Naive B cell (primary cell): Measurements from ENCODE around the gene PREX1. TPM values are rescaled to one million over a fixed set of nuclear protein-coding genes. Genes with fewer than 3 reads are reported as not detected.

Source experiments
- ATAC-seq, 2 donors: fragments of 150-1000 bp; cut with Tn5 transposase; 2 replicates each; pipeline ENCODE4 v1.10.0; 2021; ENCODE audit warnings: low read depth in 2 of 2, mild to moderate bottlenecking in 2 of 2, moderate library complexity in 2 of 2
- DNase-seq: peaks from one replicate; pipeline ENCODE4 v3.0.0; 2022
- H3K27ac Mint-ChIP-seq, 6 donors: one replicate each; pipeline ENCODE4 v1.8.0; 2020 to 2022; ENCODE audit warnings: mild to moderate bottlenecking in 6 of 6, mixed read lengths in 6 of 6, moderate library complexity in 5 of 6, inconsistent platforms in 2 of 6
- H3K27me3 Mint-ChIP-seq, 3 donors: one replicate each; pipeline ENCODE4 v1.8.0; 2021 to 2022; ENCODE audit warnings: mixed read lengths in 3 of 3, mild to moderate bottlenecking in 1 of 3
- H3K36me3 Mint-ChIP-seq, 2 donors: one replicate each; pipeline ENCODE4 v1.8.0; 2020 to 2022; ENCODE audit warnings: mixed read lengths in 2 of 2, inconsistent platforms in 1 of 2, mild to moderate bottlenecking in 1 of 2
- H3K4me1 Mint-ChIP-seq, 3 donors: one replicate each; pipeline ENCODE4 v1.8.0; 2020 to 2022; ENCODE audit warnings: mixed read lengths in 3 of 3, inconsistent platforms in 1 of 3, mild to moderate bottlenecking in 1 of 3, moderate library complexity in 1 of 3
- H3K4me3 Mint-ChIP-seq, 8 donors: one replicate each; pipeline ENCODE4 v1.8.0; 2020 to 2022; ENCODE audit warnings: mild to moderate bottlenecking in 8 of 8, mixed read lengths in 8 of 8, moderate library complexity in 8 of 8, inconsistent platforms in 2 of 8
- H3K9me3 Mint-ChIP-seq, 7 donors: one replicate each; pipeline ENCODE4 v1.8.0; 2020 to 2022; ENCODE audit warnings: mixed read lengths in 7 of 7, mild to moderate bottlenecking in 5 of 7, inconsistent platforms in 2 of 7, moderate library complexity in 1 of 7
- polyA plus RNA-seq, 6 donors: library from polyadenylated mRNA; unstranded; fragments of 300-500 nt; fragmentation: Illumina TruSeq; gene quantifications; one replicate each; pipeline ENCODE4 v1.2.3, GENCODE V29; 2021; ENCODE audit warnings: low read depth in 6 of 6

PREX1 gene
- polyA plus RNA-seq, 6 donors from 2014 or later, result 13.3 to 37.5 (median 17.1) TPM

DNA sequence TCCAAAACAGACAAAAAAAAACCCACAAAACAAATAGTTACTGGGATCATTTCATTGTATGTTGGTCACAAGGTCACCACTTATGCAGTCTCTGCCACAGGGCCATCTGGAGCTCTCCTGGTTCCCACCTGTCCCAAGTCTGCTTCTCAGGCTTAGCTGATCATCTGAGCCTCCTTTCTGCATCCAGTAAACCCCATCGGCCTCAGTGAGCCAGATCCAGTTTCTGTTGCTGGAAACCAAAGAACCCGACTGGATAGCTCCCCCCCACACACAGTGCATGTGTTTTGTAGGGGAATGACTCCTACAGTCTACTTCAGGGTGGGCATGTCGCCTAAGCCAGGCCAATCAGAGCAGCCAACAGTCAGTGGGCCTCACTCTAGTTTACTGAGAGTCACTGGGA, 233.3 kb downstream of the PREX1 start:
- H3K9me3 Mint-ChIP-seq, result peaks cover 0 to 11% (median 4%) of the 10 kb centered on the region in 7 donors
- DNase-seq (no peak), ATAC-seq (no peak)
- no peak overlapping the region for H3K27ac Mint-ChIP-seq
- H3K27me3 Mint-ChIP-seq, result peaks cover 8 to 33% (median 29%) of the 10 kb centered on the region in 3 donors
- peaks cover 0 to 6% of the 10 kb centered on the region in 2 donors for H3K36me3 Mint-ChIP-seq
- H3K4me1 Mint-ChIP-seq, result peaks cover 0 to 2% (median 0%) of the 10 kb centered on the region in 3 donors
- no peak overlapping the region for H3K4me3 Mint-ChIP-seq

DNA sequence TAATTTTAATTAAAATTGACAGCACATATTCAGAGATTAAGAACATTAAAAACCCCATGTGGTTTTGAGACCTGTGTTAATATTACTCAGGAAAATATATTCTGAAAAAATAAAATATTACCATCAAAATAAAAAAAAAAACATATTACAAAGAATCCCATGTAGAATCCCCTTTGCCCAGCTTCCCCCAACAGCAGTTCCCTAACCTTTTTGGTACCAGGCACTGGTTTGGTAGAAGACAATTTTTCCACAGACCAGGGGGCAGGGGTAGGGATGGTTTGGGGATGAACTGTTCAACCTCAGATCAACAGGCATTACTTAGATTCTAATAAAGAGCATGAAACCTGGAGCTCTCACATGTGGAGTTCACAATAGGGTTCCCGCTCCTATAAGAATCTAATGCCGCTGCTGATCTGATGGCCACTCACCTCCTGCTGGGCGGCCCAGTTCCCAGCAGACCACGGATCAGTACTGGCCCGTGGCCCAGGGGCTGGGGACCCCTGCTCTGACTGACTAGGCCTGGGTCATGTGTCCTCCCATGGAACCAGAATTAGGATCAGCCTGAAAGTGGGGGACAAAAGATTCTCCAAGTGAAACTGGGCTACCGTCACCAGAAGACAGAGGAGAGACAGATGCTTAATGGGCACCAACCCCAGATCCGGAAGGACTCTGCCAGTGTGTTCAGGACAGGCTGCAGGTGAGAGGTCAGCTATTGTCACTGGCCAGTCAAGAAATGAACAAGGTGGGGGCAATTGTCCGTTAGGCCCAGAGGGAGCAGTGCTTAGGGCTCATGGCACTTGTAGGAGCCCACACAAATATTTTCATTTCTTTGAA, 235.5 kb downstream of the PREX1 start:
- no peak for DNase-seq
- Mint-ChIP-seq H3K36me3 (peaks cover 0 to 6% of the 10 kb centered on the region in 2 donors), H3K4me1 (no peaks in the 10 kb centered on the region), H3K4me3 (no peak overlapping the region), H3K9me3 (peaks cover 0 to 11% (median 4%) of the 10 kb centered on the region in 7 donors), H3K27me3 (peaks cover 8 to 25% (median 21%) of the 10 kb centered on the region in 3 donors), H3K27ac (peak overlapping the region in 1 of 6 donors; percentile 15)
- no peak for ATAC-seq

GRCh38 chr20:48586730-48587129, 241.1 kb downstream of the PREX1 start:
- peaks cover 0 to 7% (median 0%) of the 10 kb centered on the region in 7 donors for H3K9me3 Mint-ChIP-seq
- H3K4me1 Mint-ChIP-seq, result peaks cover 0 to 5% (median 0%) of the 10 kb centered on the region in 3 donors
- H3K36me3 Mint-ChIP-seq, result no peaks in the 10 kb centered on the region
- no peak overlapping the region for H3K4me3 Mint-ChIP-seq
- no peak overlapping the region for H3K27ac Mint-ChIP-seq
- ATAC-seq (no peak), DNase-seq (no peak)
- H3K27me3 Mint-ChIP-seq, result peaks cover 19 to 50% (median 44%) of the 10 kb centered on the region in 3 donors

GRCh38 chr20:48585061-48585870, 242.5 kb downstream of the PREX1 start:
- DNase-seq (no peak), ATAC-seq (no peak)
- Mint-ChIP-seq H3K27me3 (peaks cover 19 to 58% (median 53%) of the 10 kb centered on the region in 3 donors), H3K27ac (peak overlapping the region in 1 of 6 donors; percentile 58), H3K9me3 (peaks cover 0 to 7% (median 0%) of the 10 kb centered on the region in 7 donors), H3K36me3 (no peaks in the 10 kb centered on the region), H3K4me1 (peaks cover 0 to 5% (median 0%) of the 10 kb centered on the region in 3 donors), H3K4me3 (peak overlapping the region in 1 of 8 donors; percentile 66)

GRCh38 chr20:48584391-48585060, 243.3 kb downstream of the PREX1 start:
- ATAC-seq, result no peak
- H3K27ac Mint-ChIP-seq, result peak overlapping the region in 2 of 6 donors; percentile 55 to 58
- DNase-seq, result no peak
- H3K4me1 Mint-ChIP-seq, result peaks cover 0 to 5% (median 0%) of the 10 kb centered on the region in 3 donors
- H3K36me3 Mint-ChIP-seq, result no peaks in the 10 kb centered on the region
- peaks cover 19 to 58% (median 53%) of the 10 kb centered on the region in 3 donors for H3K27me3 Mint-ChIP-seq
- H3K9me3 Mint-ChIP-seq, result peaks cover 0 to 7% (median 0%) of the 10 kb centered on the region in 7 donors
- peak overlapping the region in 1 of 8 donors; percentile 32 for H3K4me3 Mint-ChIP-seq

DNA sequence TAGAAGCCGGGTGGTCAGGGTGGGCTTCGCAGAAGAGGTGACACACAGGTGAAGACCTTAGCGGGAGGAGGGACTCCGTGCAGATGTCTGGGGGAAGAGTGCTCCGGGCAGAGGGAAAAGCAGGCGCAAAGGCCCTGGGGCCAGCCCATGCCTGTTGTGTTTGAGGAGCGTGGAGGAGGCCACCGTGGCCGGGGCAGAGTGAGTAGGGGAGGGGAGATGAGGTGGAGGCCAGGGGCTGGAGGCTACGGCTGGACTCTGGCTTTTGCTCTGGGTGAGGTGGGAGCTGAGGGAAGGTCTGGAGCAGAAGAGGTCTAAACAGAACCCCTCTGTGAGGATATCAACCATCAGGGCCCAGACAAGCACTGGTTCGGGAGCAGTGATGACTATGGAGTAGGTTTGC, 244.0 kb downstream of the PREX1 start:
- no peaks in the 10 kb centered on the region for H3K36me3 Mint-ChIP-seq
- H3K27me3 Mint-ChIP-seq, result peaks cover 19 to 59% (median 56%) of the 10 kb centered on the region in 3 donors
- H3K27ac Mint-ChIP-seq, result no peak overlapping the region
- no peak overlapping the region for H3K4me3 Mint-ChIP-seq
- peaks cover 0 to 7% (median 2%) of the 10 kb centered on the region in 7 donors for H3K9me3 Mint-ChIP-seq
- no peak for ATAC-seq
- peaks cover 0 to 5% (median 0%) of the 10 kb centered on the region in 3 donors for H3K4me1 Mint-ChIP-seq
- DNase-seq, result no peak

DNA sequence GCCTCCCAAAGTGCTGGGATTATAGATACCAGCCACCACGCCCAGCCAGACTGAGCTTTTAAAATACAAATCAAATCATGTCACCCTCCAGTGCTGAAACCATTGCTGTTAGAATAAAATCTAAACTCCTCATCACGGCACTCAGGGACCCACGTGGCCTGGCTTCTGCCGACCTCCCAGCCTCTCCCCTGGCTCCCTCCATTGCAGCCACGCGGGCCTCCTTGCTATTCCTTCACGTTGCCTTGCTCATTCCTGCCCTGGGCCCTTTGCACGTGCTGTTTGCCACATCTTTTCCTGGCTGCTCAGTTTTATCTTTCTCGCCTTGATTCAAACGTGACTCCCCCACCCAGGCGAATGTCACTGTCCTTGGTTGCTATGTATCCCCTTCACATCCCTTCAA, 244.6 kb downstream of the PREX1 start:
- no peaks in the 10 kb centered on the region for H3K36me3 Mint-ChIP-seq
- no peak for ATAC-seq
- H3K4me3 Mint-ChIP-seq, result no peak overlapping the region
- H3K27ac Mint-ChIP-seq, result no peak overlapping the region
- DNase-seq, result no peak
- peaks cover 0 to 5% (median 0%) of the 10 kb centered on the region in 3 donors for H3K4me1 Mint-ChIP-seq
- H3K9me3 Mint-ChIP-seq, result peaks cover 0 to 7% (median 3%) of the 10 kb centered on the region in 7 donors
- H3K27me3 Mint-ChIP-seq, result peaks cover 25 to 62% (median 60%) of the 10 kb centered on the region in 3 donors

- Mint-ChIP-seq H3K36me3 (no peaks in the 10 kb centered on the region), H3K4me1 (peaks cover 0 to 5% (median 0%) of the 10 kb centered on the region in 3 donors), H3K4me3 (no peak overlapping the region), H3K27ac (no peak overlapping the region), H3K9me3 (peaks cover 0 to 7% (median 3%) of the 10 kb centered on the region in 7 donors), H3K27me3 (peaks cover 26 to 63% (median 56%) of the 10 kb centered on the region in 3 donors)
- ATAC-seq, result no peak
- no peak for DNase-seq
Observed at GRCh38 chr20:48582673-48582985, 245.2 kb downstream of the PREX1 start.

DNA sequence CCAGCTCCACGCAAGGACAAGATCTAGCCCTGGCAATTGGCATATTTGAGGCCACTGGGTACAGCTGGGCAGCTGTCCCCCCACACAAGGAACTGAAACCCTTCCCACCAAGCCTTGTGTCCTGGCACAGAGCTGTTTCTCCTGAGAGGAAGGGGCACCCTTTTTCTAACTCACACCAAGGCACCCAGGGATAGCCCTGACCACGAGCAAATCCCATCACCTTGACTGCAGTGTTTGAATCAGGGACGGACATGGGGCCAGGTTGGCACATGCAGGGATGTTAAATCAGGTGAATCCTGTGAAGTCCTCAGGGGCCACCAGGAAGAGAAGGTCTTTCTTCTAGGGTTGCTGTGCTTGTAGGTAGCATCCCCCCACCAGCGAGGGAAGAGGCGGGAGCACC, 246.6 kb downstream of the PREX1 start:
- Mint-ChIP-seq H3K27ac (no peak overlapping the region), H3K4me3 (peak overlapping the region in 1 of 8 donors; percentile 66), H3K27me3 (peaks cover 26 to 66% (median 63%) of the 10 kb centered on the region in 3 donors), H3K4me1 (peaks cover 0 to 5% (median 0%) of the 10 kb centered on the region in 3 donors), H3K36me3 (no peaks in the 10 kb centered on the region), H3K9me3 (peaks cover 0 to 7% (median 3%) of the 10 kb centered on the region in 7 donors)
- DNase-seq, result no peak
- ATAC-seq, result no peak

GRCh38 chr20:48578397-48579098, 249.3 kb downstream of the PREX1 start:
- H3K4me1 Mint-ChIP-seq, result peaks cover 0 to 5% (median 0%) of the 10 kb centered on the region in 3 donors

GRCh38 chr20:48577557-48577956, 250.2 kb downstream of the PREX1 start:
- H3K27me3 Mint-ChIP-seq, result peaks cover 20 to 56% (median 51%) of the 10 kb centered on the region in 3 donors
- DNase-seq, result no peak
- no peak overlapping the region for H3K4me3 Mint-ChIP-seq
- no peak overlapping the region for H3K27ac Mint-ChIP-seq
- no peaks in the 10 kb centered on the region for H3K4me1 Mint-ChIP-seq
- peaks cover 0 to 5% (median 0%) of the 10 kb centered on the region in 7 donors for H3K9me3 Mint-ChIP-seq
- ATAC-seq, result no peak
- H3K36me3 Mint-ChIP-seq, result no peaks in the 10 kb centered on the region

More at GRCh38 chr20:48578397-48579098, 249.3 kb downstream of the PREX1 start:
- Mint-ChIP-seq H3K4me3 (no peak overlapping the region), H3K27ac (no peak overlapping the region), H3K27me3 (peaks cover 25 to 66% (median 58%) of the 10 kb centered on the region in 3 donors), H3K9me3 (peaks cover 0 to 5% (median 0%) of the 10 kb centered on the region in 7 donors), H3K36me3 (no peaks in the 10 kb centered on the region)
- ATAC-seq (no peak), DNase-seq (no peak)

- H3K9me3 Mint-ChIP-seq, result peaks cover 0 to 5% (median 0%) of the 10 kb centered on the region in 7 donors
- no peak overlapping the region for H3K4me3 Mint-ChIP-seq
- H3K4me1 Mint-ChIP-seq, result peaks cover 0 to 2% (median 0%) of the 10 kb centered on the region in 3 donors
- no peak overlapping the region for H3K27ac Mint-ChIP-seq
- no peak for ATAC-seq
- H3K36me3 Mint-ChIP-seq, result no peaks in the 10 kb centered on the region
- H3K27me3 Mint-ChIP-seq, result peaks cover 14 to 38% (median 36%) of the 10 kb centered on the region in 3 donors
- DNase-seq, result no peak
Observed at GRCh38 chr20:48574383-48574782, 253.4 kb downstream of the PREX1 start.
